ENCODE results near the gene ATAD3C.
"Not testable (repeated sequence)": the region's sequence is repeated elsewhere in the genome, so short reads cannot be mapped to it uniquely, and the experiment has no call there.

Gene ATAD3C

DNA sequence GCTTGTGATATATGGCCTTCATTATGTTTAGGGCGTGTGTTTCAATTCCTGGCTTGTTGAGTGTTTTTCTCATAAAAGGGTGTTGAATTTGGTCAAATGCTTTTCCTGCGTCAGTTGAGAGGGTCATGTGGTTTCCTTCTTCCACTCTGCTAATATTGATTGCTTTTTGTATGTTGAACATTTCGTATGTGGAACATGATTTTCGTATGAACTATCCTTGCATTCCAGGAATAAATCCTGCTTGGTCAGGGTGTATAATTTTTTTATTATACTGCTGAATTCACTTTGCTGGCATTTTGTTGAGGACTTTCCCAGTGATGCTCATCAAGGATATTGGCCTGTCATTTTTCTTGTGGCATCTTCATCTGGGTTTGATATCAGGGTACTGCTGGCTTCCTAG, 57.8 kb downstream of the ATAD3C start:
- no peak for DNase-seq (ENCODE audit: low read depth, low spot score)

DNA sequence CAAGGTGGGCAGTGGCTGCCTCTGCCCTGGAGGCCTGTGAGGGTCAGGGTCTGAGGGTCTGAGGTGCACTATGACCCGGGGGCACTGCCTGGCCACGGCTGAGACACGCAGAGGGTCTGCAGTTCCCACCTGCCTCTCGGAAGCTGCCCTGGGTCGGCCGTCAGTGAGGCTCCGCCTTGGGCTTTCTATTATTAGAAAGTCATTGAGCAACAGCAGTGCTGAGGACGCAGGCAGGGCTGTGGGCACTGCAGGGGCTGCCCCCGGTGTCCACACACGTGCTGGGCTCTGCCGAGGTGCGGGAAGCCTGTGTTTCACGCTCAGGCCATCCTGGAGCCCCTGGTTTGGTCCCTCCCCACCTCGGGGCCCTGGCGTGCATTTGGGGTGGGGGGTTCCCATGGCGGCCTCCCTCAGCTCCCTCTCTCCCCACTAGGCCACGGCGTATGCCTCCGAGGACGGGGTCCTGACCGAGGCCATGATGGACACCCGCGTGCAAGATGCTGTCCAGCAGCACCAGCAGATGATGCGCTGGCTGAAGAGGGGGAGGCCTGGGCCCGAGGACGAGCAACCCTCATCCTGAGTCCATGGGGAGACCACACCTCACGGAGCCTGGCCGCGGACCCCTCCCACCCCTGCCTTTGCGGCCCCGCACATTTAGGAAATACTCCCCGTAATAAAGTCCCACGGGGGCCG, 59.4 kb downstream of the ATAD3C start:
- DNase-seq (ENCODE audit: low read depth, low spot score), result not testable (repeated sequence)

DNA sequence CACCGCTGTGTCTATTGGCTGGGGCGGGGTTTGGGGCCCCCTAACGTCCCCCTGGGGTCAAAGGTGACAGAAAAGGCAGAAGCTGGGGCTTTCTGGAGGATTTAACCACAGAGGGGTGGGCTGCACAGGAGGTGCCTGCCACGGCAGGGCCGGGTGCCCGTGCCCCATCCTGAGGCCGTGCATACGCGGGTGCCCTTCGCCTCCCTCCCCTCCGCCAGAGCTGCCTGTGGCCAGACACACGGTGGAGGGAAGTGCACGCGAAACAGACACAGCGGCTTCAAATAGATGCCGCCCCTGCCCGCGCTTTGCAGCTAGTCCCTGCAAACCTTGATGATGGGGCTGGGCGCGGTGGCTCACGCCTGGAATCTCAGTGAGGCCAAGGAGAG, 60.0 kb downstream of the ATAD3C start:
- not testable (repeated sequence) for DNase-seq (ENCODE audit: low read depth, low spot score)

DNA sequence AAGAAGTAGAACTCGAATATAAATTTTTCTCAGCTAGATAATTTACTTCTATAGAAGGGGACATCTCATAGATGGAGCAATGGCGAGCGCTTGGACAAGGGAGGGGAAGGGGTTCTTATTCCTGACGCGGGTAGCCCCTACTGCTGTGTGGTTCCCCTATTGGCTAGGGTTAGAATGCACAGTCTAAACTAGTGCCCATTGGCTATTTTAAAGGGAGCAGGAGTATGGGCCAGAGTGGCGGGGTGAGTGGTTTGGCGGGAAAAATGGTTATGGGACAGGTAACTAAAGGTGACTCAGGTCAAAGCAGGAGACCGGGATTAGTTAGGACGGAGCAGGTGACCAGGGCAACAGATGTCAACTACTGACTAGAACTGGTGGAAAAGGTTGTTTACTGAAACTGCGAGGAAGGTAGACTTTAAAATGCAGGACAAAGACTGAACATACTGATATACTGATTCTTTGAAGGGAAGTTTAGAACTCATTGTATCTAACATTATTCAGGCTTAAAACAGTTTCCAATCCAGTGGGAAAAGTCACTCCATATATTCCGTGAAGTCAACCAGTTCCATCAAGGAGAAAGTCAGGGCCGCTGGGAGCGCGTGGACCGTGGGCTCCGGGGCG, 61.5 kb downstream of the ATAD3C start:
- DNase-seq (ENCODE audit: low read depth, low spot score), result no peak

DNA sequence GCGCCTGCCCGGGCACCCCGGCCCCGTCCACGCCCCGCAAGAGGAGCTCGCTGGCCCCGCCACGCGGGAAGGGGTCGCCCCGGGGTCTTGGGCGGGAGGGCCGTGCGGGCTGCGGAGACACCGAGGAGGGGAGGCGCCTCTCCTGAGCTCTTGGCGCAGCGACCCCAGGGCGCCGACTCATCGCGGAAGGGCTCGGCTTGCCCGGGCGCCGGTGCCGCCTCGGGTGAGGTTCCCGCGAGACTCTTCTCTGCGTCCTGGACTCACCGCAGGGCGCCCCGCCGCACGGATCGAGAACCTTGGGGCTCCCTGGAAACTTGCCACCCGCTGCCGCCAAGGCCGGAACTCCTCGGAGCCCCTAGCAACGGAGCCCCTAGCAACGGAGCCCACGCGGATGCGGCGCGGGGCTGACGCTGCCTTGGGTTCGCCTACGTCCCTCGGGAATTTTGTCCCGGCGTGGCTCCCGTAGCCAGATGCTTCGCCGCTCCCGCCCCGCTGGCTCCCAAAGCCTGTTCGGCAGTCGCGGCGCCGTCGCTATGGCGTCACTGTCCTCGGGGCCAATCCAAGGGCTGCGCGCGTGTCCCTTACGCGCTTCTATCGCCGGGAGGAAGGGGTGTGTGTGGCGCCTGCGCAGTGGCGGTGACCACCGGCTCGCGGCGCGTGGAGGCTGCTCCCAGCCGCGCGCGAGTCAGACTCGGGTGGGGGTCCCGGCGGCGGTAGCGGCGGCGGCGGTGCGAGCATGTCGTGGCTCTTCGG, 62.2 kb downstream of the ATAD3C start, which contains the start of gene ATAD3A:
Gene ATAD3A, plus strand, starts transcription at position 630 of the 753 bp plus-strand sequence. Its CDS starts 107 bp downstream, at position 737.
- DNase-seq (ENCODE audit: low read depth, low spot score), result peak; percentile 91

DNA sequence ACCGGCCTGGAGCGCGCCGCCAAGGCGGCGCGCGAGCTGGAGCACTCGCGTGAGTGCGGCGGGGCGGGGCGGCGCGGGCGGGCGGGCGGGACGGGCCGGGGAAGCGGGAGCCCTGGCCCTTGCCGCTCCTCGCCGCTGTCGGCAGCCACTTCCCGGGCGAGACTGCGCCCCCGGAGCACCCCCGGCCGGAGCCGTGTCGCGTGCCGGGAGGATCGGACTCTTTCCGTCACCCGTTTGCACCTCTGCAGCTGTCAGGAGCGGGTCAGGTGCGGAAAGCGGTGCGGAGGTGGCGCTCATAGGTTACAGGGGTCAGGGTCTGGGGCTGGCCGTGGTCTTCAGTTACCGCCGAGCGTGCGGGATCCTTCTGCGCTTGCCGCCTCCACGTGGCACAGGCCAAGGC, 62.9 kb downstream of the ATAD3C start:
- not testable (repeated sequence) for DNase-seq (ENCODE audit: low read depth, low spot score)

DNA sequence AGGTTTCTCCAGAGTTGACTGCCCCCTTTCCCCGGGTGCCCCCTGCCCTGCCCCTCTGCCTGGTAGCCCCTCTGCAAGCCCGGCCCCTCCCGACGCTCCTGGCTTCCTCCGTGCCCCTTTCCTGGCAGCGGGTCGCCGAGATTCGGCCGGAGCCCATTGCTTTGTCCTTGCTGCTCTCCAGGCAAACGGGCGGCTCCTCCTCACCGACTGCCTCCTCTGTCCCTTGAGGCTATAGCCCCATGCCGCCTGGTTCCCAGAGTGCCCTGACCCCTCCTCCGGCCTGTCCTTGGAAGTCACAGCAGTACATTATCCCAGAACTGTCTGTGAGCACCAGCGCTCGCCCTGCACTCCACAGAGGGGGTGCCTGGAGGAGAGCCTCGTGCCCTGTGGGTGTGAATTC, 64.2 kb downstream of the ATAD3C start:
- DNase-seq (ENCODE audit: low read depth, low spot score), result not testable (repeated sequence)

DNA sequence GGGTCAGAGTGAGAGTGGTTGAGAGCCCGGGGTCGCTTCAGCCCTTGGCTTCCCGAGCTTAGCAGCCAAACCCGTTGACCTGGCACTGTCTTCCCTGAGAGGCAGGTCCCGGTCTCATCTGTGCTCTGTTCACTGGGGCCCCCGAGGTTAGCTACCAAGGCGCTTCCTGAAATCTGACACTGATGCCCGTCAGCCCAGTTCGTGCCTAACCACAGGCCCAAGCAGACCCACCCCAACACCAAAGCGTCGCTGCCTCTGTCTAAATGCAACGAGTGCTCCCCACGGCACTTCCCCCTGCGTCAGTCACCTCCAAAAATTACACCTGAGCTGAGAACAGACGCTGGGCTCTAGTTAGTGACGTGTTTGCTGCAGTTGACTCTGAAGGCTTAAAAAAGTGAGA, 64.9 kb downstream of the ATAD3C start:
- DNase-seq (ENCODE audit: low read depth, low spot score), result not testable (repeated sequence)

DNA sequence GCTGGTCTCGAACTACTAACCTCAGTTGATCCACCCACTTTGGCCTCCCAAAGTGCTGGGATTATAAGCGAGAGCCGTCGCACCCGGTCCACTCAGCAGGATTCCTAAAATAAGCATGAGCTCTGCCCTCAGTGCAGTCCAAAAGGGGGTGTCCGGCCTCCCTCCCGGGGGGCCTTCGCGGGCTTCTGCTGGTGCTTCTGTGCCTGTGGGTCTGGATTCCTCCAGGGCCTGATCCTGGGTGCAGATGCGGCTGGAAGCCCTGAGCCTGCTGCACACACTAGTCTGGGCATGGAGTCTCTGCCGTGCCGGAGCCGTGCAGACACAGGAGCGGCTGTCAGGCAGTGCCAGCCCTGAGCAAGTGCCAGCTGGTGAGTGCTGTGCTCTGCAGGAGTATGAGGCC, 67.4 kb downstream of the ATAD3C start:
- not testable (repeated sequence) for DNase-seq (ENCODE audit: low read depth, low spot score)

DNA sequence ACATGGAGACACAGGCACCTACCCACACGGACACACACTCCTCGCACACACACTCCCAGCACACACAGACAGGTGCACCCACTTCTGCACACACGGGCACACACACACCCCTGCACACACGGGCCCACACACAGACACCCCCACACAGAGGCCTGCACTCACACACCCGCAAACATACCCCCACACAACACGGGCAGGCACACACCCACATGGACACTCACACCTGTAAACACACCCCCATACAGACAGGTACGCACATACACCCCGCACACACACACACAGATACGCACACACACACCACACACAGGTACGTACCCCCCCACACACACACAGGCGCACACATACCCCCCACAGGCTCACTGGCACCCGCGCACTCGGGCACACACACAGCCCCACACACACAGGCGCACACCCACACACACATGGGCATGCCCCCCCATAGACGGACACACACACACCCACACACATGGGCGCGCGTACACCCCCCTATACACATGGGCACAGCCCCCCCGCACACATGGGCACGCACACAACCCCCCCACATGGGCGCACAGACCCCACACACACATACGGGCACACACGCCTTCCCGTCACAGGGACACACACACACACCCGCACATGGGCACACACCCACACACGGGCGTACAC, 68.6 kb downstream of the ATAD3C start:
- no peak for DNase-seq (ENCODE audit: low read depth, low spot score)

DNA sequence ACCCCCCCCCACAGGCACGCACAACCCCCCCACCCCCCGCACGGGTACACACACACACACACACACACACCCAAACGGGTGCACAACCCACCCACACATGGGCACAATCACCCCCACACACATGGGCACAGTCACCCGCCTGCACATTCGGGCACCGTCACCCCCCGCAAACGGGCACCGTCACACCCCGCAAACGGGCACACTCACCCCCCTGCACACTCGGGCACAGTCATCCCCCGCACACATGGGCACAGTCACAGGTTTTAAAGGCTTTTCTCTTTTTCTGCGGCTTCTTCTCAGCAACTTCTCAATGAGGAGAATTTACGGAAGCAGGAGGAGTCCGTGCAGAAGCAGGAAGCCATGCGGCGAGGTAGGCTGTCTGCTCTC, 69.1 kb downstream of the ATAD3C start:
- DNase-seq (ENCODE audit: low read depth, low spot score), result not testable (repeated sequence)
